ENCODE measurements around the gene PNMT.

PNMT gene

GRCh38 chr17:39696731-39697130 is 28.5 kb downstream of the PNMT start:
- TF ChIP-seq EGR2 (tag by site-specific recombination; IDR thresholded peaks at IDR 0.05; ENCODE audit: low read depth) (no peak), ZNF221 (tag by site-specific recombination; IDR thresholded peaks at IDR 0.05; ENCODE audit: borderline replicate concordance) (no peak), PRDM2 (tag by site-specific recombination; IDR thresholded peaks at IDR 0.05; ENCODE audit: borderline replicate concordance) (no peak), ZNF768 (tag by site-specific recombination; IDR thresholded peaks at IDR 0.05) (no peak), ZNF621 (tag by site-specific recombination; IDR thresholded peaks at IDR 0.05) (no peak), KLF8 (tag by site-specific recombination; IDR thresholded peaks at IDR 0.05) (no peak), ZNF2 (tag by site-specific recombination; IDR thresholded peaks at IDR 0.05) (no peak), ZBTB7A (tag by site-specific recombination; IDR thresholded peaks at IDR 0.05; ENCODE audit: low read depth) (no peak), ZSCAN30 (tag by site-specific recombination; IDR thresholded peaks at IDR 0.05) (no peak), ZFP3 (tag by site-specific recombination; IDR thresholded peaks at IDR 0.05; ENCODE audit: low read depth) (no peak)
- TF ChIP-seq, protein P1, sequence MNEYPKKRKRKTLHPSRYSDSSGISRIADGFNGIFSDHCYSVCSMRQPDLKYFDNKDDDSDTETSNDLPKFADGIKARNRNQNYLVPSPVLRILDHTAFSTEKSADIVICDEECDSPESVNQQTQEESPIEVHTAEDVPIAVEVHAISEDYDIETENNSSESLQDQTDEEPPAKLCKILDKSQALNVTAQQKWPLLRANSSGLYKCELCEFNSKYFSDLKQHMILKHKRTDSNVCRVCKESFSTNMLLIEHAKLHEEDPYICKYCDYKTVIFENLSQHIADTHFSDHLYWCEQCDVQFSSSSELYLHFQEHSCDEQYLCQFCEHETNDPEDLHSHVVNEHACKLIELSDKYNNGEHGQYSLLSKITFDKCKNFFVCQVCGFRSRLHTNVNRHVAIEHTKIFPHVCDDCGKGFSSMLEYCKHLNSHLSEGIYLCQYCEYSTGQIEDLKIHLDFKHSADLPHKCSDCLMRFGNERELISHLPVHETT (tag by site-specific recombination; IDR thresholded peaks at IDR 0.05): no peak
- Histone ChIP-seq H3K9me3 (ENCODE audit: control insufficient read depth, insufficient read depth, low read depth, low read length) (no peaks in the 10 kb centered on the region), H3K36me3 (ENCODE audit: control insufficient read depth in 2 of 2, insufficient read depth in 1 of 2, low read length in 2 of 2) (peaks cover 0 to 29% of the 10 kb centered on the region in 2 experiments; a peak in 2 of 3 replicates), H3K27ac (ENCODE audit: extremely low read depth, low read depth, low read length) (no peak overlapping the region), H3K4me1 (ENCODE audit: control insufficient read depth, insufficient read depth, low read length) (peaks cover 12% of the 10 kb centered on the region; the same call in 1 of the 2 replicates), H3K4me3 (ENCODE audit: low read depth, low read length) (no peak overlapping the region)
- POLR2A ChIA-PET: interaction anchor here (1.8 kb wide), 1 partner anchor 9 kb away, joined by 5 read pairs; the partner anchor contains the start of gene PGAP3
- CTCF ChIA-PET: interaction anchor here (1.1 to 3.2 kb wide), 3 partner anchors 28 to 43 kb away, joined by 3 to 17 read pairs (median 9); partner anchors contain the start of genes MIEN1 and PNMT

DNA sequence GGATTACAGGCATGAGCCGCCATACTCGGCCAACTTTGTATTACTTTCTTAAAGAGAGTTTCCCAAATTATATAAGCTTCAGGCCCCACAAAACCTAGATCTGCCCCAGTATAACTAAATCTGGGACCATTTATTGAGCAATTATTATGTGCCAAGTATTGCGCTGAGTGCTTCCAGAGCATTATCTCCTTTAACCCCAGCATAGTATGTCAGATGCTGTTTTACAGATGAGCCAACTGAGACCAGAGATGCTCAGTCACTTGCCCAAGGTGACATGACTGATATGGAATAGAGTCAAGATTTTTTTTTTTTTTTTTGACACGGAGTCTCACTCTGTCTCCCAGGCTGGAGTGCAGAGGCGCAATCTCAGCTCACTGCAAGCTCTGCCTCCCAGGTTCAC is 29.7 kb downstream of the PNMT start:
- ChIA-PET POLR2A (interaction anchor here (0.6 to 1.8 kb wide), 3 partner anchors 10 to 363 kb away, joined by 3 to 5 read pairs (median 4); partner anchors contain the start of gene PGAP3), CTCF (interaction anchor here (1.1 to 3.5 kb wide), 4 partner anchors 10 to 44 kb away, joined by 3 to 17 read pairs (median 12); partner anchors contain the start of genes PGAP3 and PNMT)
- TF ChIP-seq ZNF664 (tag by site-specific recombination; IDR thresholded peaks at IDR 0.05): peak; percentile 74
- no peak for TF ChIP-seq ZNF626 (tag by site-specific recombination; IDR thresholded peaks at IDR 0.05)
- no peak for TF ChIP-seq ZNF521 (tag by site-specific recombination; IDR thresholded peaks at IDR 0.05)
- no peak for TF ChIP-seq ZNF155 (tag by site-specific recombination; IDR thresholded peaks at IDR 0.05)
- TF ChIP-seq ZBTB20 (tag by site-specific recombination; IDR thresholded peaks at IDR 0.05): no peak
- no peak for TF ChIP-seq ZNF571 (tag by site-specific recombination; IDR thresholded peaks at IDR 0.05)
- 0 out of 2 replicates have a peak, but pooled peaks have one; percentile 22 for TF ChIP-seq ZNF600 (tag by site-specific recombination; IDR thresholded peaks at IDR 0.05)
- Histone ChIP-seq H3K9me3 (ENCODE audit: control insufficient read depth, insufficient read depth, low read depth, low read length) (no peaks in the 10 kb centered on the region), H3K36me3 (ENCODE audit: control insufficient read depth in 2 of 2, insufficient read depth in 1 of 2, low read length in 2 of 2) (peaks cover 0 to 29% of the 10 kb centered on the region in 2 experiments; a peak in 2 of 3 replicates), H3K27ac (ENCODE audit: extremely low read depth, low read depth, low read length) (no peak overlapping the region), H3K4me3 (ENCODE audit: low read depth, low read length) (no peak overlapping the region), H3K4me1 (ENCODE audit: control insufficient read depth, insufficient read depth, low read length) (peaks cover 13% of the 10 kb centered on the region; the same call in 1 of the 2 replicates)
